DMS114 treated with DMSO at 0.1 percent for 48 hours (cell line): Measurements from ENCODE around the gene GRAP.

ENCODE experiments used
- DNase-seq: peaks from one replicate; lab custom pipeline; 2025; ENCODE audit not compliant: unreplicated experiment; lab: John Stamatoyannopoulos, UW

GRAP gene

DNA sequence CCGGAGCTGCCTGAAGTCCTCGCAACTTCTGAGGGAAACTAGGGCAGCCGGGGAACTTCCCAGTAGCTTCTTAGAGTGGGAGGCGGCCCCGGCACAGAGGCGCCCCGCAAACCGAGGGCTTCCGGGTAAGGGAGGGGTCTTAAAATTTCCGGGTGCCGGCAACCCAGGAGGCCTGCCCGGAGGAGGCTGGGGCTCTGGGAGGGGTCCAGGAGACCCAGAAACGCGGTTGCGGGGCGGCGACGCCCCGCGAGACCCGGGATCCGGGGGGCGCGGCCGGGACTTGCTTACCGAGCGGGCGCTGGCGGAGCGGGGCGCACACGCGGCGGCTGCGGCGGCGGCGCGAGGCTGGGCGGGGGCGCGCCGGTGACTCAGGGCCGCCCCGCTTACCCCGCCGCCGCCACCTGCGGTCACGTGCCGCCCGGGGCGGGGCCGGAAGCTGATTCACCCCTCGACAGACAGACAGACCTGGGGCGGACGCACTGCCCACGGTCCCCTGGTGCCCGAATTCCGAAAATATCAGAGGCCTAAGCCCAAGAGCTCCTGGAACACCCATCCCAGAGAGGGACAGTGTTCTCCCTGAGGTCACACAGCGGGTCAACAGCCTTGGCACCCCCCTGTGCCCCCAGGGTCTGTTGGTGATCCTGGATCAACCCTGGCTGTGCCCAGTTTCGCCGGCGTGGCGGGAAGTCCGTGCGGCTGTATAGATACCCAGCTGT lies 42.2 kb downstream of the GRAP start, which contains the start of gene FAM83G:
FAM83G (minus strand) TSS at position 344 of the 716 bp plus-strand sequence. CDS start 723 bp downstream, outside the sequence.
- no peak for DNase-seq

DNA sequence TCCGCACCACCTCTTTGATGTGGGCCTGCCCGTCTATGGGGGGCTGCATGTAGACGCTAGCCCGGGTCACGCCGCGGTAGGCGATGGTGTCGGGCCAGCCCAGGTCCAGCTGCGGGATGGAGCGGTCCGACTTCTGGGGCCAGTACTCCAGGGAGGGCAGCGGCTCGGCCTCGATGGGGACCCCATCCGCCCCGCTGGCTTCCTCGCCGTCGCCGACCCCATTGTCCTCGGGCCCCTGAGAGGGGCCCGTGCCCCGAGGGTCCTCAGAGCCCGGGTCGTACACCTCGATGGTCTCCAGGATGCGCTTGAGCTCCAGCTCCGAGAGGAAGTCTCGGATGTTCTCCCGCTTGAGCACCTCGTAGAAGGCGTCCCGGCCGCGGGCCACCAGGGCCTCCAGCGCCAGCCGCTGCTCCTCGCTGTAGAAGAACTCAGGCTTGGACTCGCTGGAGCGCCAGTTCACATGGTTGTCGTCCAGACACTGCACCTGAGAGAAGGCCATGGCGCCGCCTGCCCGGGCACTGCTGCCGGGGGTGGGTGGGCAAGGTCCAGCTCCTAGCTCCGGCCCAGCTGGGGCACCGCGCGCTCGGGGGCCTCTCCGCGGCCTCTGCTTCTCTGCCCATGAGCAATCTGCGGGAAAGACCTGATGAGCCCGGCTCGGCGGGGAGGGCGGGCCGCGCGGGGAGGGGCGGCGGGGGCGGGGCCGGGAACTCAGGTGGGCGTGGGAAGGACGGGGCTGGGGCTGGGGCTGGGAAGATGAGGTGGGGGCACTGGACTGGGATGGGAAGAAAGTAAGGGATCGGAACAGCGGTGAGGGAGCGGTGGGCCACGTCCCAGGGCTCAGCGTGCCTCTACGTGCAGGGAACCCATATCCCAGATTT lies 43.0 kb downstream of the GRAP start:
- DNase-seq: no peak

DNA sequence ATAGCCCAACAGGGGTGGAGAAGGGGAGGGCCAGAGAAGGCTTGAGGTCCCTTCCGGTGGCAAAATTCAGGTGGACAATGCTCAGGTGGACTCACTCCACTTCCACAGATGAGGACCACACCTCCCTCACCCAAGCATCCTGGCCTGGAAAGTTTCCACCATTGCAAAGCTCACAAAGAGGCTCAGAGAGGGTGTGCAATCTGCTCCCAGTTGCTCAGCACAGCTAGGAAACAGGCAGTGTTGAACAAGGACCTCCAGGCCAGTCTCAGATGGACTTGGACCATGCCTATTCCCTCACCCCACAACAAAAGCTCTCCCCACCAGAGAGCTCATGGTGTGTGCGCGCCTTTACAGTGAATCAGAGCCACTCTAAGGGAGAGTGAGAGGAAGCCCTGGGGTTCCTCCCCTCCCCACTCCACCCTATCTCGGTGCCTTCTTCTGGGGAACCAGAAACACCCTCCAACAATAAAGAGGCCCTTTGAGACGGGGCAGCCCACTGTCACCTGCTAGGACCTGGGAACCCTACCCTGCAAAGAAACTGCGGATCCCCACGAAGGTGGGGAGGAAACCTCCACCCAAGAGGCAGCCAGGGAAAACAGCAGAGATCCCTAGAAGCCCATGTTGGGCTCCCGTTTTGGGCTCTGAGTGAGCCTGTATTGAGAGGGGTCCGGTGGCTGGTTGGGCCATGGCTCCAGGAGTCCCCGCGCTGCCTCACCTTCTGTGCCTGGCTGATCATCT lies 43.8 kb downstream of the GRAP start:
- DNase-seq: no peak

DNA sequence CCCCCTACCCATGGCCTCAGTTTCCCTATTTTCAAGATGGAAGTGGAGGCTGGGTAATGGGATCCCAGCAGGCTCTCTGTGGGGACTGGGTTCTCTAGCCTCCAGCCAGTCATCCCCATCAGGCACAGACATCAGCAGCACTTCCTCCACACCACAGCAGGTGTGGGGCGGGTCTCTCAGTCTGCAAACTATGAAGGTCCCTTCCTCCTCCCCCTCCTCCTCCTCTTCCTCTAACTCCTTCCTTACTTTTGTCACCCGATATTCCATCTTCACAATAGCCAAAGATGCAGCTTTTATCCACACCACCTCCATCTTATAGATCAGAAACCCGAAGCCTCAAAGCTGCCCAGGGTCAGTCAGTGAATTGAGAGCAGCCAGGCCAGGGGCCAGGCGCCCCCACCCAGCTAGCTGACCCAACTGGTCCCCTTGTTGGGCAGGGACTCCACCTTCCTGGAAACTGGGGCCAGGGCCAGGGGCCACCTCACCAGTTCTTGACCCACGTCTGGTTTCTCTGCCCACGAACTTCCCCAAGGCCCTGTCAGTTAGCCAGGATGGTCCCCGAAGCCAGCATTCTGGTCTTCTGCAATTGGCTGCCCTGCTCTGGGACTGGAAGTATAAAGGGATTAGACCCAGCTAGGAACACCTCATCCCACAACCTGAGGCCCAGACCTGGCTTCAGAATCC lies 44.7 kb downstream of the GRAP start:
- DNase-seq: no peak

DNA sequence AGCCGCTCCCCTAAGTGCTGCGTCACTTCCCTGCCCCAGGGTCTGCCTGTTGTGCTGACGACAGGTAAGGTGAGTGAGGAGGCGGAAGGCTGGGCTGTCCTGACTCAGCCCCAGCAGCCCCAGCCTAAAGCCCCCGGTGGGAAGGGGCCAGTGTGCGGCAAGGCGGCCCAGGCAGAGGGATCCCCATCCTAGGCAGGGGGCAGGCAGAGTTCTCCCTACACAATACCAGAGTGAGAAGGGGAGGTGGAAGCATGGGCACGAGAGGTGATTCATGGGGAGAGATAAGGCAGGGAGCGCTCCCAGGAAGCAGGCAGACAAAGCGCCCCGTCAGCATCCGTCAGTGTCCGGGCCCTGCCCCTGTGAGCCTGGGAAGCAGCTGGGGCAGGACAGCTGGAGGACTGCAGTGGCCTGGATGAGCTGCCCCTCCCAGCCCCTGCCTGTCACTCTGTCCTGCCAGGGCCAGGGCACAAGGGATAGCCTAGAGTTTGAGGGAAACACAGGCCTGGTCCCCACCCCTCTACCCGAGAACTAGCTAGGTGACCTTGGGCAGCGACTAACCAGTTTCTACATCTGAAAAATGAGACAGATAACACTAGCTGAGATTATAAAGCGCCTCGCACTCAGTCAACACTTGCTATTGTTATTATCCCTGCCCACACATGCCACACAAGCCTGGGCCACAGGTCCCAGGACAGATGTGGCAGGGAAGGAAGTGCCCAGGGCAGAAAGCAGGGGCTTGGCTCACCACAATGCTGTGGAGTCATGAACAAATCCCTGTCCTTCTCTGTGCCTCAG lies 46.0 kb downstream of the GRAP start:
- no peak for DNase-seq

DNA sequence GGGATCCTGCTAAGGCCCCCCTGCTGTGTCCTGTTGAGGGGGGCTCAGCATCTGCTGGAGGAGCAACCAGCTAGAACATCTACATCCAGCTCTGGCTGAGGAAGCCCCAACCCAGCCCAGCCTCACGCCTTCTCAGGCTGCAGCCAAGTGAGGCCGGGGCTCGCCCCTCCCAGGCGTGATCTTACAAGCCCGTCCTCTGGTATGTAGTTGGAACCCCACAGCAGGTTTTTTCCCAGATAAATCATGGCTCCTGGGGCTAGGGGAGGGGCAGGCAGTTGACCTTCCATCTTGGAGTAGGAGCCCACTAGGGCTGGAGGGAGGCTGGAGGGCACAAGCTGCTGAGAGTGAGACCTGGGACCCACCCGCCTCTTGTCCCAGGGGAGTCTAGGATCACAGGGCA lies 46.8 kb downstream of the GRAP start:
- no peak for DNase-seq

DNA sequence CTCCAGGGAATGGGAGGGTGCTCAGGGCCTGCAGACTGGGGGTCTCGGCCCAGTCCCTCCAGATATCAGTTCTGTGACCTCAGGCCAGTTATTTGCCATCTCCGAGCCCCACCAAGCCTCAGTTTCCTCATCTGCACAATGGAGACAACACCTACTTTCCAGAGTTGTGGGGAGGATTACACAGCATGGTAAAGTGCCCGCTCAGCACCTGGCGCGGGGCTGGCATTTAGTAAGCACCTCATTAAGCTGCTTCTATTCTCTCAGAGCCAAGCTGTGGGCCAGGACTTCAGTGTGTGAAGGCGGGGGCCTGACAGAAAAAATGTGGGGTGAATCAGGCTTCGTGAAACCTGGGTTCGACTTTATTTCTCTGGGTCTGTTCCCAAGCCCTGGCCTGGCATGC lies 47.4 kb downstream of the GRAP start:
- no peak for DNase-seq

DNA sequence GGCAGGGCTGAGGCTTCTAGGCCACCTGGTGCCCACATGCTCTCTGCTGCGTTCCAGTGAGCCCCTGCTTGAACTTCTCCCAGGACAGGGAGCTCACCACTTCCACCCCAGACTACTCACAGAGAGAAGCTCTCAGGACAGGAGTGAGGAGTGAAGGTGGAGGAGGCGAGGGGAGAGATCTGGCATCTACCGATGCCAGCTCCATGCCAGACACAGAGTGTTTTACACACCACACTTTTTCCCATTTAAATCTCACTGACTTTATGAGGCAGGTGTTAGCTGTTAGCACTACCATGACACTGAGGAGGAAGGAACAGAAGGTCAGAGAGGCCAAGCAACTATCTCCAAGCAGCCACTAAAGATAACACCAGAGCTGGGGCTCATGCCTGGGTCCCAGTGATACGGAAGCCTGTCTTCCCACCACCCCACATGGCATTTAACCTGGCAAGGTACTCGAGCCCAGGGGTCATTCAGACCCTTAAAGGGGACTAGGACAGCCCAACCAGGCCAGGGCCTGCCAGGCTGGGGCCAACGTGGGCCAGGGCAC lies 49.0 kb downstream of the GRAP start:
- DNase-seq: no peak

DNA sequence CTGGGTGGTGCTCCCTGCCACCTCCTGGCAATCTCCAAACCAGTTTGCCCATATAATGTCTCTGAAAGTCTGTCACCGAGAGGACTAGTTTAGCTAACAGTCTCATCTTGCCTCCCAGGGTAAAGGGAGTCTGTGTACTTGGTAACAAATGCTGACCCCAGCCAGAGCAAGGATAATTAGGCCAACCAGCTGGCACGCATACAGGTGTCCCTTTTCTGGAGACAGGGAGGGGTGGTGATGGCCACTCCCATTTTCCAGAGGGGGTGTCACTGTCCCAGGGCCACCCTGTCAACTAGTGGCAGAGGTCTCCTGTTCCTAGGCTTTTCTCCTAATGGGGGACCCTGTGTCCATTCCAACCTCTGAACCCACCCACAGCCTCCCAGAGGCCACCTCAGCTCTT lies 50.3 kb downstream of the GRAP start:
- no peak for DNase-seq

DNA sequence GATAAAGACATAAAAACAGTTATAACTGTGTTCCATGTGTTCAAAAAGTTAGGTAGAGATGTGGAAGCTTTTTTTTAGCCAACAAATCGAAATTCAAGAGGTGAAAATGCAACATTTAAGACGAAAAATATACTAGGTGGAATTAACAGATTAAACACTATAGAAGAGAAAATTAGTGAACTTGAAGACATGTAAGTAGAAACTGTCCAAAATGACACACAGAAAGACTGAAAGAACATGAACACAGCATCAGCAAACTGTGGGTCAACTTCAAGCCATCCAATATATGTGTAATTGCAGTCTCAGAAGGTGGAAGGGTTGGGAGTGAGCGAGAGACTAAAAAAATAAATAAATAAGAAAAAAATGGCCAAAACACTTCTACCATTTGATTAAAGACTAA lies 51.5 kb downstream of the GRAP start:
- DNase-seq: no peak

DNA sequence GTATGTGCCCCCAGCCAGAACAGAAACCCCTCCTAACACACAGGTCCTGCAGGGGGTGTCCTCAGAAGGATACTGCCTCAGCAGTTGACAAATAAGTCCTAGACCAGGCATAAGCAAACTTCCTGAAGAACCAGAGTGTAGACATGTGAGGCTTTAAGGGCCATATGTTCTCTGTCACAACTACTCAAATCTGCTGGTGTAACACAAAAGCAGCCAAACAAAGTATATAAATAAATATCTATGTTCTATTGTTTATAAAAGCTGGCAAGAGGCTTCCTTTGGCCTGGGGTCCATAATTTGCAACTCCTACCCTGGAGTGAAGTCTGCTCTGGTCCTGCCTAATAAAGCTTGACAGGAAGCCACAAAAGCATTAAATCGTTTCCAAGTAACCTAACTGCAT lies 52.1 kb downstream of the GRAP start:
- DNase-seq: no peak

DNA sequence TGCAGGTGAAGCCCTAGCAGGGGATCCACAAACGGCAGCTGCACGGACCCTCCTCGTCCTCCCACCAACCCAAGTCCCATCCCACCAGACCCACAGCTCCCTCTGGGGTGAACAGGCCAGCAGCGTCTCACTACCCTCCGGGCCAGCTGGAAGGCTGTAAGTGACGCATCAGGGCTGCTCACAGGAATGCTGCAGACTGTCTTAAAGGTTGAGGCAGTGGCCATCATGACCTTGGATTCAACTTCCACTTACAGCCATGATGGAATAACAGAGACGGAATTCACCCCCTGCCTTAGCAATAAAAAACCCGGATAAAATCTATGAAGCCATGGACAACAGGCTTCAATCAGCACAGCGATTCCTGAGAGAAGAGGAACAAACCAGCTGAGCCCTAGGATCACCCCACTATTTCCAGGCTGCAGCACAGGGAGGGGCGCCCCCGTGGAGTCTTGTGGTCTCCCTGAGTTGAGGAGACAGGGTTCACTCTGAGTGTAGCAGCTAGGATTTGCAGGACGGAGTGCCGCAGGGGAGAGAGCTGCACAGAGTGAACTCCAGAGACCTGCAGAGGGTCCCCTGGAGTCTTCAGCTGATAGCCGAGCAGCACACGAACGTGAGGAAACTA lies 52.7 kb downstream of the GRAP start:
- DNase-seq: no peak

DNA sequence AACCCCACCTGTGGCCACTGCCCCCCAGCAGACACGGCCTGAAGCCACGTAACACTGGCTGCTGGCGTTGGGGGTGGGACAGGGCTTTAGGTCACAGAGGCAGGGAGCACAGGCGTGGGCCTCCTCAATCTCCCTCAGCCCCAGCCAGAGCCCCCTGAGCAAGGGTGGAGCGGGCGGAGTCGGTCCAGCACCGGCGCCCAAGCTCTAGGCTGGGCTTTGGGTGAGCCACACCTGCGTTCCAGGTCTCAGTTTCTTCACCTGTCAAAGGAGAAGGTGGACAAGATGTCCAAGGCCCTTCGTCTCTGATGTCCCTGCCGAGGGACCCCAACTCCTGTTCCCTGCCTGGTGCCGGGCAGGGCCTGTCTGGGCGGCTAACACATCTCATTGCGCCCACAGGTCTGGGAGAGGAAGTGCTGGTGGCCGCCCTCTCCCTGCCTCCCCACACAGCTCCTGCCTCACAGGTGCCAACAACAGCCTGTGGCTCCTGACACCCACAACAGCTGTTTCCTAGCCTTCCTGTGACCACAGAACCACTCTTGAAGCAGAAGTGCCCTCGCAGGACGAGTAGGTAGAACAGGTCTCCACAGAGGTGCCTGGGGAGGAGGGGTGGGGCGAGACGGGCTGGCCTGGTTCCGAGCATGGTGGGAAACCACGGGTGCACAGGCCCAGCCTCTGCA lies 54.2 kb downstream of the GRAP start:
- no peak for DNase-seq

DNA sequence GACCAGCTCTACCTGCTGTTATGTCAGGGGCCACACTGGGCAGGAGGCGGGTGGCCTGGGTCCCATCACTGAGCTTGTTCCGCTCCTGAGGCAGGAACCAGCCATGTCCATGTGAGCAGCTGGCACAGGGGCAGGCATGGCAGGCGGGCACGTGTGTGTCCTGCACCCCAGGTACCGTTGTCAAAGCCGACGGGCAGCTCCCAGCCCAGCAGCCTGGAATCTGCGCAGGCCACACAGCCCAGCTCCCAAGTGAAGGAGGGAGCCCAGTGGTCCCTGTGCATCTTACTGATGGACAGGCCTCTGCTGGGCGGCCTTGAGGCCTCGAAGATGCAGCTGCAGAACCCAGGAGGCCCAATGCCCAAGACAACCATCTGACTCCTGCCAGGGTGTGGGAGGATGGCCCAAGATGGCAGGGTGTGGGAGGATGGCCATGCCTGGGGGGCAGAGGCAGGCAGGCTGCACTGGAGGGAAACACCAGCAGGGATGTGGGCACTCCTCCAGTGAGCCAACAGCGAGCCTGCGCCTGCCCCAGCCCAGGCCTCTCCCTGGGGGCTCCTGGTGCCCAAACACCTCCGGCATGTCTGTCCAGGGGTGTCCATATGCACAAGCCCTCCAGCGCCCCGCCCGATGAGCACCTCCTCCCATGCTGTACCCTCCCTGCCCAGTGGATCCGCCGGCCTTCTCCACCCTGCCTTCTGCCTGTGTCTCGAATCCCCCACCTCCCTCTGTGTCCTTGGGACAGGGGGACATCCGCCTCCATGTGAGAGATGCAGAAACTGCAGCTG lies 55.0 kb downstream of the GRAP start:
- DNase-seq: no peak

DNA sequence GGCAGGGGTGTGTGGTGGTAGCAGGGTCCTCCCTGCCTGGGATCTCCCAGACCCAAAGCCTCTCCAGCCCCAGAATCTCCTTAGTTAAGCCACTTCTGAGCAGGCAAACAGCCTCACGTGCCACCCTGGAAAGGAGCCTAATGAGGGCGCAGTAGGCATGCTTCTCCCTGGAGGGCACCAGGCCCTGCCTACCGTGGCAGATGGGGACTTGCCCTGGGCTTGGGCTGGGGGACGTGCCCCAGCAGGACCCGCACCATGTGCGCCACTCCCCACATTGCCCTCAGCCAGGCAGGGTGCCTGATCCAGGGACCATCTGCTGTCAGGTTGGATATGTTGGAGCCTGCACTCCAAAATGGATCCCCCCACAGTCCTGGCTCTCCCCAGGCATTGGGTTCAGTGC lies 56.4 kb downstream of the GRAP start:
- no peak for DNase-seq

DNA sequence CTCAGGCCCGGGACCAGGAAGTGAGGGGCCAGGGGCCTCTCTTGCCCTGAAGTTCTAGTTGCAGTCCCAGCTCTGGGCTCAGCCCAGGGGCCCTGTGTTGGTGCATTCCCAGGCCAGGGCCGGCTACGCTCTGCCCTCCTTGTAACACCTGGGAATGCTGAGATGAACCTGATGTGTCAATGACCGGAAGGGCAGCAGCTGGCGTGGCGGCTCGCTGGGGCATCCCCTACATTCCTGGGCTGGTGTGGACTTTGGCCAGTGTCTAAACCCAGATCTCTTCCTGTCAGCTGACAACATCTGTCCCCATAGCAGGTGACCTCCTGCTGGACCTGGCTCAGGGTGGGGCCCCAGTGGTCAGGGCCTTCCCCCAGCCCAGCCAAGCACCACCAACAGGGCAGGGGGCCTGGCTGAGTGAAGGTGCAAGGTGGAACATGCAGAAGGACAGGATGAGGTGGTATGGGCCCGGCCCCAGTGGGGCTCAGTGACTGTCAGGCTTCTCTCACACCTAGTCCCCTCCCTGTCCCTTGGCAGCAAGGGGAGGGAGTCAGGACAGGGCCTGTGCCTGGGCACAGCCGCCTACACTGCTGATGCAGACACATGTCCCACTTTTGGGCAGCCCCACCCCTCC lies 58.1 kb downstream of the GRAP start:
- DNase-seq: no peak

DNA sequence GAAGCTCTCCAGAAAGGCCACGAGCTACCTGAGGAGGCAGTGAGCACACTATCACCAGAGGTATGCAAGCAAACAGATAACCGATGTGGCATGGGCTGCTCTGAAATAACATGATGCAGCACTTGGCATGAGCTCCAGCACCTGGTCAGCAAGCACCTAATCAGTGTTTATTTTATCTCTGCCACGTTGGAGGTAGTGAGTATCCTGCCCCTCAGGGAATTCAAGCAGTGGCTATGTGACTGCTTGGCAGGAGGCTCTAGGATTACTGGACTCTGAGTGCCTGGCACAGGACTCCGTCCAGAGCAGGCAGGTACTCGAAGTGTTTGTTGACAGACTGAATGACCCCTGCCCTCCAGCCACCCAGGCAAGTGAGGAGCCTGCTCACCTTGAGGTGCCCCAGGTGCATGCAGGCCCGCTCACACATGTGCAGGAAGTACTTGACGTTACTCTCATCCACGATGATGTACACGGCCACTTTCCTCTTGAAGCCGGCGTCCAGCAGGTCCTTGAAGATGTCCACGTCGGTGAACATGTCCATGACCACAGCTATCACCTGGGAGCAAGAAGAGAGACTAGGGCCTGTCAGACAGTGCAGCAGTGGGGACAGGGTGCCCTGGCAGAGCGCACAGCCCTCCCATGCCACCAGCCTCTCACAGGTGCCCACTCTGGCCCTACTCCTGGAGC lies 58.8 kb downstream of the GRAP start:
- DNase-seq: no peak
